Vagina (tissue), 2 donors: ENCODE data around the gene CHRNA4.

Experiments used
- CTCF ChIP-seq, 3 experiments: fragments of 450-650 bp in 2 of 3; fragments of 200-600 bp in 1 of 3; sonication (generic) in 1 of 3; IDR thresholded peaks; one replicate each; pipeline ENCODE4 v1.5.1; 2017 to 2019; ENCODE audit warnings: antibody characterized with exemption in 3 of 3, mild to moderate bottlenecking in 2 of 3, moderate library complexity in 2 of 3
- POLR2A ChIP-seq, 2 donors: fragments of 450-650 bp; IDR thresholded peaks; one replicate each; pipeline ENCODE4 v1.6.1; 2017; ENCODE audit warnings: antibody characterized with exemption in 2 of 2, mild to moderate bottlenecking in 2 of 2, moderate library complexity in 2 of 2

GRCh38 chr20:63322146-63322932 lies 38.8 kb downstream of the CHRNA4 start:
- TF ChIP-seq CTCF (IDR thresholded peaks at IDR 0.05) (no peak), POLR2A (IDR thresholded peaks at IDR 0.05) (no peak)
